HG03442 (cell line): ENCODE results near the gene KCNK16.
"Not testable (repeated sequence)": the region's sequence is repeated elsewhere in the genome, so short reads cannot be mapped to it uniquely, and the experiment has no call there.

Experiments
- ATAC-seq: cut with Tn5 transposase; IDR thresholded peaks from one replicate; pipeline ENCODE4 v1.9.1; 2021; ENCODE audit warnings: mild to moderate bottlenecking, moderate library complexity; ENCODE audit not compliant: unreplicated experiment

The KCNK16 gene

DNA sequence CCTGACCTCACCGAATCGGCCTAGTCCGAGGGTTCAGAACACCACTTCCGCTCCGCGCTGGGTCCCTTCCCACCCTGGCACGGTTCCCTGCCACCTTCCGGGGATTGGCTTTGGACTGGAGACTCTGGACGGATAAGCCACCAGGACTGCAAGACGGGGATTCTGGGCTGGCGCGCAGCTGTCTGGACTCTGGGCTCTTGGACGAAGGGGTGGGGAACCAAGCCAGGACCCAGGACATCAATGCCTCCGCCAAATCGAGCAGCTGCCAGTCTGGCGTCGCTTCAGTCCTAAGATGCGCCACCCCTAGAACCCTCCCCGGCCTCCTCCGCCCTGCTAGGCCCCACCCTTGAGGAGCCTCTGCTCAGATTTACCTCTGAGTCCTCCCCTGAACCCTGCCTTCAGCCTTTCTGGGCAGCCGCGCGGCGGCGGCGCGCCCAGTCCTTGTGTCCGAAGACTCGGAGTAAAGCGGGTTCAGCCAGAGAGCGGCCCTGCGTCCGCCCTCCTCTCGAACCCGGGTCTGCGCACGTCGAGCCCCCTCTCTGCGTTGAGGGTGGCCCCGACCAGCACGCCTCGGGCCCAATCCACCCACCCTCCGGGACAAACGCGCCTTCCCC is 9.5 kb downstream of the KCNK16 start:
- no peak for ATAC-seq

DNA sequence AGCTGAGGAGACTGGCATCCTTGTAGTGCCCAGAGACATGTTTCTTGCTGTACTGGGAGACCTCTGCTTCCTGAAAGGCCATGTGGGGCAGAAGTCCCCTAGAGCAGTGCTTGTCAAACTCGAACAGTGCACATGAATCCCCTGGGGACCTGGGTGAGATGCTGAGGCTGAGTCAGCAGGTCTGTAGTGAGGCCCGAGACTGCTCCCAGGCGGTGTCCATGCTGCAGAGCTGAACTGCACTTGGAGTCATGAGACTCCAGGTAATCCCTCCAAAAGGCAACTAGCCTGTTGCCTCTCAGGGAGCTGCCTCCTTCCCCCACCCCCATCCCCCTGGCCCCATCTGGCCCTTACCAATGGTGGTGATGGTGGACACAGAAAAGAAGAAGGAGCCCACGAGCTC is 12.0 kb downstream of the KCNK16 start:
- no peak for ATAC-seq

DNA sequence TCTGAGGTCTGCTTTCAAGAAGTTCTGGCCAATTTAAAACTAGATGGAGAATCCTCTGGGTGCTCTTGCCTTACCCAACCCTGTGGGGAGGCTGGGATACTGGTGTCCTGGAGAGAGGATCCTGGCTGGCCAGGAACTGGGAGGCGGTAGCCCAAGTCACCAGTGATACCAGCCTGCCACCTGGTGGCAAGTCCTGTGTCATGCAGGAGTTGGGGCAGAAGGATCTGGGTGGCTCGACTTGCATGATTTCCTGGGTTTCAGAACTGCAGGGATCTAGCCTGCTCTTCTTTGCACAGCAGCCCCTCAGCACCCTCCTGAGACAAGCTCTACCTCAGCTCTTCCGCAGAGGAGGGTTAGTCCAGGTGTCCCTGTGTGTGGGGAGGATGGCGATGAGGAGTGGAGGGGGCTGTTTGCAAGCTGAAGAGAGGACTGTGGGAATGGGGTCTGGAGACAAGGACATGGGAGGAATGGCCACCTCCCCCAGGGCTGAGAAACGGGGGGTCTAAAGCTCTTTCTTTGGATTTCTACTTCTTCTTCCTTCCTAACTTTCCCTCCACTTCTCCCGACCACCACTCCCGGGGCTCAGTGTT is 12.5 kb downstream of the KCNK16 start:
- ATAC-seq: no peak

DNA sequence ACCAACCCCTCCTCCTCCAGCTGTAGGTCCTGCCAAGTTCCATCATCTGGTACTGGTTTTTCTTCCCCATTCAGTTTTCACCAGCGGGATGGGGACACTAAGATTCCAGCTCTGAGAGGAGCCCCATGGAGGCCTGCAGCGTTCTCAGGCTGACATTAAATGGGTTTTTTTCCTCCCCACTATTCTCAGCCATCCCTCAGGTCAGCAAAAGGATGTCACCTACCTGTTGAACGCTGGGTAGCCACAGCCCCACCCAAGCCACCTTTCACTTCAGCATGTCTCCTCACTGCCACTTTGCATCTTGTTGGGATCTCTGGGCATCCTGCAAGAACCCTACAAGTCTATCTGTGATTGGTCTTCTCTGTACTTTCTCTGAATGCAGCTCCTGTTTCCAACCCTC is 15.0 kb downstream of the KCNK16 start:
- ATAC-seq: no peak

DNA sequence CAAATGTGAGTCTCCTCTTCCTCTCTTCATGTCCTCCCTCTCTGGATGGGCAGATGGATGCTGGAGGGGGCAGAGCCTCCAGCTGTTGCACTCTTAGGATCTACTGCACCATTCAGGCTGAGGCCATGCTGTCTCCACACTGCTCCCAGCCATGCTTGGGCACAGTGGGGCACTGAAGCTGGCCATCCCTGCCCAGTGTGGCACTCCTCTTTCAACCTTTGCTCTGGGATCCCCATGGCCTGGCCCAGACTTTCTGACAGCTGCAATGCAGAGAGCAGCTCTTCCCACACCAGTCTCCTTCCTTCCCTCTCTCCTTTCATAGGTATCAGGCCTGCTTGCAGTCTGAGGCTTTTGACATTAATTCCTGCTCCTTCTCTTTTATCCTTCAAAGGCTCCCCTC is 17.6 kb downstream of the KCNK16 start:
- ATAC-seq: no peak

DNA sequence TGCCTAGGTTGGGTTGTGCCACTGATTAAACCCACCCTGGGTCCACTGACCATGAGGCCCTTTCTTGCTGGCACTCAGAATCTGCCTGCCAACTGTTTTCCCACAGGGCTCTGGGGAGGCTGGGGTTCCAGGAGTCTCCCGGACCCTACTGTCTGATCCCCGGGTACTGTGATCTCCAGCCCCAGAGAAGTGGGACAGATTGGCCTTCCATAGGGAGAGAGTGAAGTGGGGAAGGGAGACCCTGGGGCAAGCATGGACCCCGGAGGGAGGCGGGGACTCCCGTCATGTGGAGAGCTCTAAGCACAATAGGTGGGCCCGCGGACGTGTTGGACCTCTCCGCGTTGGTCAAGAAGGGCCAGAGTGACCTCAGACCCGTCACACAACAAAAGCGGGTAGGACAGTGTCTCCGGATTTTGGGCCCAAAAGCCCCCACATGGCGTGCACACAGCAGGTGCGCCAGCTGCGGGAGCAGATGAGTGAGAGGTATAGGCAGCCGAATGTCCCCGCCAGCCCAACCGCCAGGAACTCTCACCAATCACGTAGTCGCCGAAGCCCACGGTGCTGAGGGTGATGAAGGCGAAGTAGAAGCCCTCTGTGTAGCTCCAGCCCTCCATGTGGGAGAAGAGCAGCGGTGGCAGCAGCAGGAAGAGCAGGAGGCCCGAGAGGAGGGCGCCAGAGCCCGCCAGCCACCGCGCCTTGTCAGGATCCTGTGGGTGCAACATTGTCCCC is 18.9 kb downstream of the KCNK16 start:
- ATAC-seq: no peak

DNA sequence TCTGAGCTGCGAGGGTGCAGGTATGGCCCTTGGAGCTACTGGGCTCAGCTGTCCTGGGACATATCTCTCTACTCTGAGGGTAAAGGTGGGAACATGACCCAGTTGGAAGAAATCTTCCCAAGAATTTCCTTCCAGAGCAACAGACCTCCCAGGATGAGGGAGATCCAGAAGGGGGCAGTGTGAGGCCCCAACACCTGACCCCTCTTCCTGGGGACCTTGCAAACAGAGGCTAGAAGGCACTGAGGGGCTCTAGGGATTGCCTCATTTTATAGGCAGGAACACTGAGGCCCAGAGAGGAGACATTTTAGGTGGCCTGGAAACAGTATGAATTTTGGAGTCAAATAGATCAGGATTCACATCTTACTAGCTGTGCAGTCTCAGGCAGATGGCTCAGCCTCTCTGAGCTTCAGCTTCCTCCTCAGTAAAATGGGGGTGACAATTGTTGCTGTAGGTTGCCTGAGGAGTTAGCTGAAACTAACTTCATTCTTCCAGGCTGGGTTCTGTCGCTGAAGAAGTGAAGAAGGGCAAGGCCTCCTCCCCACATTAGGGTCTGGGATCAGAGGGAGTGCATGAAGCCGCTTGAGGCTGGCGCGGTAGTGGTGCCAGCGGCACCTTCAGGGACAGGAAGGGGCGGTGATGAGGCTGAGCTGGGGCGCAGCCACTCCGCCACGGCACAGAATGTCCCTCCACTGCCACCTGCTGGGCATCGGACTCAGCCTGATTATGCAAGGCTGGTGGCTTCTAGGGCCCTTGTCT is 19.7 kb downstream of the KCNK16 start:
- ATAC-seq: peak; percentile 90

DNA sequence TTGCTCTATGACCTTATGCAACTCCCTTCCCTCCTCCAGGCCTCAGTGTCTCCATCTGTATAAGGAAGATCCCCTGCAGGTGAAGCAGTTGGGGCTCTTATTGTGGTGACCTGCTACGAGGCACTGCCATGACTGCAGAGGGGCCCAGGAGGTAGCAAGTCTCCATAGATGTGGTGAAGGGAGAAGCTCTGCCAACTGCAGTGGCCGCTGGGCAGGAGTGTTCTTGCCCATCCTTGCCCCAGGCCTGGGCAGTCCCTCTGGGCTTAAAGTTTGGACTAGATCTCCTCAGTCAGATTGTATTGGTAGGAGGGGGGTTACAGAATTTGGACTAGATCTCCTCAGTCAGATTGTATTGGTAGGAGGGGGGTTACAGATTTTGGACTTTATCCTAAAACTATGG is 20.5 kb downstream of the KCNK16 start:
- no peak for ATAC-seq

DNA sequence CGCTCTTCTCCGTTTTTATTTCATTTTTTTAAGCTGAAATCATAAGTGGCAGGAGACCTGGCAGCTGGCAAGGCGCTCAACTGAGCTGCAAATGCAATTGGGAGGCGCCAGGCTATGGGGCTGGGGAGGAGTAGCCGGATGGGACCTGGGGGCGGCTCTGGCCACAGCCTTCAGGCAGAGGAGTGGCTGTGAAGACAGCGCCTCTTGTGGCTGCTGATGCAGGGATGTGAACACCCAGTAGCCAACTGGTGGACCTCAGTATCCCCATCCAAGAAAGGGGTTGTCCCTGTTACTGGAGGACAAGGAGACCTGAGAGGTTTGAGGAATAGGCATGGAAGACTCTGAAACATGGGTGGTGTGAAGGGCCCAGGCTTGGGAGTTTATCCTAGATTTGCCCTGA is 20.9 kb downstream of the KCNK16 start:
- ATAC-seq: no peak

DNA sequence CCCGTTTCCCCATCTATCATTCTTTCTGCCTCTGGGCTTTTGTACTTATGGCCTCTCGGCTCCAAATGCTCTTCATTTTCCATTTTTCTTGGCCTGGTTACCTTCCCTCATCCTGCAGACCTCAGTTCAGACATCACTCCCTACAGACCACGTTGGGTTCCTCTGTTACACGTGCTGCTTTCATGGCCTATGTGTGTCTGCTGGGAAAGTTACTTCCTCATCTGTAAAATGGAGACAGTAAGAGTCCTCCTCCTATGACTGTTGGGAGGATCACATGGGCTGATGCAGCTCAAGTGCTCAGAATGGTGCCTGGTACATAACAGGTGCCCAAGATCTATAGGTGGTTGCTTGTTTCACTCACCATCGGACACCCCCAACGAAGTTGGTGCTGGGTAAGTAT is 21.8 kb downstream of the KCNK16 start:
- ATAC-seq: no peak

DNA sequence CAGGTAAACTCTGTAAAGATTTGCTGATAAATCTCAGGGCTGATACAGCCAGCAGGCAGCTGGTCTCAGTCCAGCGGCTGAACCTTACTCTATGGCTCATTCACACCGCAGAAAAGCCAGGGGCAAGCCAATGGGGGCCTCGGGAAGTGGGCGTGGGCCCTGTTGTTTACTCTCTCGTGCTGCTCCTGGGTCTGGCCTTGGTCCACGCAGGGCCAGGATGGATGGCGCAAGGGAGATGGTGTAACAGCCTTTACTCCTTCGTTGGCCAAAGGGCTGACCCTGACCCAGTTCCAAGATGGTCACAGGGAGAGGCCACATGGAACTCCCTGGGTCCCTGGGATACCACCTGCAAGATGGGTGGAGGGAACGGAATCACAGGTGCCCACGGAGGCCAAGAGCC is 24.4 kb downstream of the KCNK16 start:
- no peak for ATAC-seq

DNA sequence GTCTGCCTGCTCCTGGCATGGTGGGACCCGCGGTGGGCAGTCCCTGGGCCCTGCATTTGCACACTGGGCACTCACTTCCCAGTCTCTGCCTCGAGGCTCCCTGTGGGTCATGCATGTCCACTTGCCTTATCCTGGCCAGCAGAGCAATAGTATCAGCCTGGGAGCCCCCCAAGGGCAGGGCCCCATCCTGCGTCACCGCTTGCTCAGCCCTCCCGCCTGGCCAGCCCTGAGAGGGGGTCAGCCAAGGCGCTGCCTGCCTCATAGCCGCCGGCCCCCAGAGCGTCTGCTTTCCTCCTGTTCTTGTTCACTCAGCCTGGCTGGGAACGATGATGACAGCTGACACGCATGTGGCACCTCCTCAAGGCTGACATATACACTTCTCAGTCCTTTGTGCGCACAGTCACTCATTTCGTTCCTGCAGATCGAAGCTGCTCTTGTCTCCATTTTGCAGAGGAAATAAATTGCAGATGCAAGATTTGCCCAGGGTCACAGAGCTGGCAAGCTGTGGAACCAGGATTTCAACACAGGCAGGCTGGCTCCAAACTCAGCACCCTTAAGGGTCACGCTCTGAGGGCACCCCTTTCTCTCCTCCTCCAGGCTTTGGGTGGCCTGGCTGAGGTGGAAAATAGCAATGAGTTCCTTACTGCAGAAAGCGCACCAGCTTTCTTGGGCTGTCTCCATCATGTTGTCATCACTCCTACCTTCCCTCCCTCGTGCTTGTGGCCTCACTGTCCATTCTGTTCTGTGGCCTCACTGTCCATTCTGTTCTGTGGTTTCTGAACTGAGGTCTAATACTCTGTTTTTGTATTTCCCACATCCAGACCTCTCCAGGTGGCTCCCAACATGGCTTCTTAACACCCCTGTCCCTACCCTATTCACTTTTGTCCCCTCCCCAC is 25.5 kb downstream of the KCNK16 start:
- no peak for ATAC-seq

DNA sequence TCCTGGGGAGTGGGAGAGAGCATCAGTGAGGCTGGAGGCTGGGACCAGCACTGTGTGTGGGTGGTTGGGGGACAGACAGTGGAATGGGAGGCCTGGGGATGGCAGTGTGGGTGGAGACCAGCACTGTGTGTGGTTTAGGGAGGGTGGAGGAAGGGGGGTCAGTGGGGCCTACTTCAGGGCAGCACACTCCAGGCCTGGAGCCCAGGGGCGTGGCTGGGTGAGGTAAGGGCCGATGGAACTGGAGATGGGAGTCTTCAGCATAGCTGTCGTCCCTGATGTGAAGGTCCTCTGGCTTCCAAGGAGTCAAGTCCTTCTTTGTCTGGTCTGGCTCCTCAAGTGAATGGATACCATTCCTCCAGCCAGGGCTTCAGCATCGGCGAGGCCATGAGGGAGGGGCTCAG is 26.9 kb downstream of the KCNK16 start:
- no peak for ATAC-seq

DNA sequence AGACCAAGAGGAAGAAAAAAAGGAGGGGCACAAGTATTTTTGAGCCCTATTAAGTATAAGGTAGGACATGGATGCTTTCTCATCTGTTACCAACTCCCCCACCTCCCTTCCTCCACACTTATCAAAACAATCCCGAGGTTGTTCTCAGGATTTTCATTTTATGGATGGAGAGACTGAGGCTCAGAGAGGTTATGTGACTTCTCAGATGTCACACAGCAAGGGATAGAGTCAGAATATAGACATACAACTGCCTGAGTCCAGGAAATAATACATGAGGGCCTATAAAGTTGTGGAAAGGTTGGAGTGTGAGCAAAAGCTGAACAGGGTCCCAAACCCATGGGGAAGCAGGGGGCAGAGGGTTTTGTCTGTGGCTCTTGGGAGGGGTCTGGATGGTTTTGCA is 27.6 kb downstream of the KCNK16 start:
- ATAC-seq: no peak

DNA sequence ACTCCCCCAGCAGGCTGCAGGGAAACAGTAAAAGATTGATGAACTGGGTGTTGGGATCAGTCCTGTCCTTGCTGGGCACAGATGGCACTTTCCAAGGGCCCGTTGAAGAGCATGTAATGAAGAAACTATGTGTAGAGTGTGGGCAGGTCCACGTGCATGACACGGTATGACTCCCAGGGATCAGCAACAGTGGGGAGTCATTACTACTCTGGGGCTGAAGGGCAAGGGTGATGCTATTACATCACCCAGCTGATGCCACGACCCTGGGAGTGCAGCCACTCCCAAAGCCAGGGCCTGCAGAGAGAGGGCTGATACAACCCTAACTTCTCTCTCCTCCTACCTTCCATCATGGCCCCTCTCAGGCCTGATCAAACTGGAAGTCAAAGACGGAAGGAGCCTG is 28.4 kb downstream of the KCNK16 start:
- no peak for ATAC-seq

DNA sequence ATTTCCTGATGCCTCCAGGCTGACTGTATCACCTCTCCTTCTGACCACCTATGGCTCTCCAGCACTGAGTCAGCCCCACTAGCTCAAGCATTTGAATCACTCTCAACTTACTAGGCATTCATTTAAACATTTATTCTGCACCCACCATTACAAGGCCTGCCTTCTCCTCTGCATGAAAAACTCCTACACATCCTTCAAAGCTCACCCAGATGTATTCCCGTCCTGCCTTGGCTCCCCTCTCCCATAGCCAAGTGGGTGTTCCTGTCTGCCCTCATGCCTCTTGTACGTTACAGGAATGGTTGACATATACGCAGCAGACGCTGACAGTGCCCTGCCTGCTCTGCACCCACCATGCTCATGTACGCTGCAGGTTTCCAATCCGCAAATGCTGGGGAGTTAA is 29.9 kb downstream of the KCNK16 start:
- ATAC-seq: no peak

DNA sequence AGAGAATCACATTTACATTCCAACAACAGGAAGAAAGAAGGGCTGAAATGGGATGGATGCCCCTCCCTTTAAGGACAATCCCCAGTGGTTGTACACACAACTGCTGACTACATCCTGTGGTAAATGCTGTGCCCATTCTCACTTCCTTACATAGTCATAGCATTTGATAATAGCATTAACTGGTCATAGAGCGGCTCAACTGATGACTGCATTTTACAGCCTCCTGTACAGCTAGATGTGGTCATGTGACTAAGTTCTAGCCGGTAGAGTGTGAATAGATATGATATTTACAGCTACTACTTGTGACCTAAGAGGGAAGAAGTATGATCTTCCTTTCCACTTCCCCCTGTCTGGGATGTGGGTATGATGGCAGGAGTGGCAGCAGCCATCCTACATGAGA is 33.0 kb downstream of the KCNK16 start:
- ATAC-seq: no peak

DNA sequence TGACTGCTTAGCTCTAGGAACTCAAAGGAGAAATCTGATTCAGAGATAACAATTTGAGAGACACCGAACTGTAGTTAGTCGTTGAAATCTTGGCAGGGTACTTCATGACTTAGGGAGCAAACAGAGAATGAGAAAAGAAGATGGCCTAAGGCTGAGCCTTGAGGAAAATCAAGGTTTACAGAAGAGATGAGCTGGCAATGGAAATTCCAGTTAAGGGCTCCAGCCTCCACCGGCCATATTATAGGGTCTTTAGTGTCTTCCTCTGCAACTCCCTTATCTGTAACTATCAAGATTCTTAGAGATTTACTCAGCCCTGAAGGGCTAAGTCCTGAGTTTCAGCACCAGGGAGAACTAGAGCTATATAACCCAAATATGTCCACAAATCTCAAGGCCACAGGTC is 34.9 kb downstream of the KCNK16 start:
- no peak for ATAC-seq

DNA sequence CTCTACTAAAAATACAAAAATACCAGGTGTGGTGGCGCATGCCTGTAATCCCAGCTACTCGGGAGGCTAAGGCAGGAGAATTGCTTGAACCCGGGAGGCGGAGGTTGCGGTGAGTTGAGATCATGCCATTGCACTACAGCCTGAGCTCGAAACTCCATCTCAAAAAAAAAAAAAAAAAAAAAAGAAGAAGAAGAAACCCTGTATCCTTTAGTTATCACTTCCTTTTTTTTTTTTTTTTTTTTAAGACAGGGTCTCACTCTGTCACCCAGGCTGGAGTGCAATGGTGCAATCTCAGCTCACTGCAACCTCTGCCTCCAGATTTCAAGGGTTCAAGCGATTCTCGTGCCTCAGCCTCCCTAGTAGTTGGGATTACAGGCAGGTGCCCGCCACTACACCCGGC is 35.9 kb downstream of the KCNK16 start:
- ATAC-seq: not testable (repeated sequence)

DNA sequence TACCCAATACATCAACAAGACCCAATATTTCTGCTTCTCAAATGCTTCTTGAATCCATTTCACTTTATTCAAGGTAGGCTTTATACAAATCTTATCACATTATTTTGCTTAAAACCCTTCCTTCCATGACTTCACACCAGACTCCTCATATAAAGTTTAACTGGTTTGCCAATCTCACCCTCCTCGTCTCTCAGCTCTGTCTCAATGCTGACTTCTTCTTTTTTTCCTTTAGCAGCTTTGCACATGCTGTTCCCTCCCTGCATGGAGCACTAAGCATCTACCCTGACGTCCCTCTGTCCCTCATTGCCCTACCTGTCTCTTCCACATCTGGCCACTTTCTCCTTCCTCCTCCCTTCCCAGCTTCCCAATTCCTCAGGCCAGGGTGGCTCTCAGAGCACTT is 39.7 kb downstream of the KCNK16 start:
- ATAC-seq: no peak
